ENCODE data around the gene CHCHD6.

The CHCHD6 gene

DNA sequence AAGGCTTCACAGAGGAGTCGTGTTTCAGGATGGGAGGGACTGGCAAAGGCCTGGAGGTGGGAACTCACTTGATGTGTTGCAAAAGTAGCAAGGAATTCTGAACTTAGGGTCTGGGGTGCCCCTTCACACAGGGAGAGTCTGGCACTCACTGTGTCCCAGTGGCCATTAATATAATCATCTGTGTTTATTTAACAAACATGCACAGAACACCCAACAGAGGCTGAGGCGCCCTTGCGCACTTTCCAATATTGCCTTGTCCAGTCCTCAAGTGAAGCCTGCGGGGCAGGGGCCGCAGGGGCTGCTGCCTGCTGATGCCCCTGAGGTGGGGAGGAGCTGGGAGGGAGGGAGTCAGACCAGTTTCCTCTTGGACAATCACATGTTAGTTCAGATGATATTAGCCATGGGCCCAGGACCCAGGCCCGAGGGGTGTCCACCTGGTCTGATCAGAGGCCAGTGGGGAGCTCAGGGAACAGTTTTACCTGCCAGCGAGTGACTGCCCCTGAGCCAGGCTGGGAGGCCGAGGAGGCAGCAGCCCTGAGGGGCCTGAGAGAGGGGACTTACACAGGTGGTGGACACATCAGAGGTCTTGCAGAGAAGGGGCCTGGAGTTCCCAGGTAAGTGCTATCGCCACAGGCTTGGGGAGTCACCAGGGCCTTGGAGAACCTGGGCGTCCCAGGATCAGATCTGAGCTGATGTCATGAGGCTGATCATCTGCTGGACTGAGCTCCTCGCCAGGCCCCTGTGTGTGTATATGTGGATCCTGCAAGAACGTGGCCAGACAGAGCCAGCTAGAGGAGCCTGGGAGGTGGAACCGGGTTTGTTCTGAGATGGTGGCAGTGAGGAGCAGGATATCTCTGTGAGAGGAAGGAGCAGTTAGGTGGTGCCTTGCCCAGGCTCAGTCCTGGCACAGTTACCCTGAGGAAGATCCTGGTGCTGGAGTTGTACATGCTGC lies 35.3 kb upstream of the CHCHD6 start:
- no peak for DNase-seq

DNA sequence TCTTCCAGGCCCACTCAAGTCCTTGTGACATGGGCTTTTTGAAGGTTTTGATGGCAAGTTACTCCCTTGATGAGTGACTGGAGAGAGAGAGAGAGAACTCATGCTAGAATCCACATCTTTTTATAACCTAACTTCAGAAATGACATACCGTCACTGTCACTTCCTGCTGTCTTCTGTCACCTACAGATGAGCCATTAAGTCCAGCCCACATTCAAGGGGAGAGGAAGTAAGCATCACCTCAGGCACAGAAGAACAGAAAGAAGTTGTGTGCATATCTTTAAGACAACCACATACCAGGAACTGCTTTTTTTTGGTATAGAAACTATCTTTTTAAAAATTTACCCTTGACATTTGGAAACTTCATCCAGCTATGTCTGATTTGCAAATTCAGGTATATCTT lies 32.5 kb upstream of the CHCHD6 start:
- DNase-seq = no peak

DNA sequence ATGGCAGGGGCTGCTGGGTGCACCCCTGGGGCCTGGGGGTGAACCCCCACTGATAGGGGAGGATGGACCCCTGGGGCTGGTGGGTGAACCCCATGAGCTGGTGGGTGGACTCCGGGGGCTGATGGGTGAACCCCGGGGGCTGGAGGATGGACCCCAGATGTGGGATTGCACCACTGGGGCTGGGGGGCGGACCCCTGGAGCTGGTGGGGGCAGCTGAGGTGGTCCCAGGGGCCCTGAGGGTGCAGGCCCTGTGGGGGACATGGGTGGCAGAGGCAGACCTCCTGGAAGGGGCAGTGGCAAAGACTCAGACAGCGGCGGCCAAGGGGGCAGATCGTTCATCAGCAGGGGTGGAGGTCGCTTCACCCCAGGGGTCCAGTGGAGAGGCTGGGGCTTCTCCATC lies 31.7 kb upstream of the CHCHD6 start:
- no peak for DNase-seq

DNA sequence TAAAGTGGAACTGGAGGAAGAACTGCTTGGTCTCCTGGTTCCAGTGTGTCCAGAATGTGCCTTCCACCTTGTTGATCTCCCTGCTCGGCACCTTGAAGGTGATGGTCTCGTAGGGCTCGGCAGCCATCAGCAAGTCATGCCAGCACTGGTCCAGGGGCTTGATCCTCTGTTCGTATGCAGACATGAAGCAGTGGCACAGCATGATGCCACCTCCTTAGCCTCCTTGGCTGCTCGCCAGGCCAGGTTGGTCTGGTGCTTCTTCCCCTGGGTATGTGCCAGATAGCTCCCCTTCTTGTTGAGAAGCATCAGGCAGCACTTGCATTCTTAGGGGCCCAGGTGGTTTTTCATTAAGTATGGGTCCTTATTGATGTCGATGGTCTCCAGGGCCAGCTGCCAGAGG lies 31.3 kb upstream of the CHCHD6 start:
- no peak for DNase-seq

DNA sequence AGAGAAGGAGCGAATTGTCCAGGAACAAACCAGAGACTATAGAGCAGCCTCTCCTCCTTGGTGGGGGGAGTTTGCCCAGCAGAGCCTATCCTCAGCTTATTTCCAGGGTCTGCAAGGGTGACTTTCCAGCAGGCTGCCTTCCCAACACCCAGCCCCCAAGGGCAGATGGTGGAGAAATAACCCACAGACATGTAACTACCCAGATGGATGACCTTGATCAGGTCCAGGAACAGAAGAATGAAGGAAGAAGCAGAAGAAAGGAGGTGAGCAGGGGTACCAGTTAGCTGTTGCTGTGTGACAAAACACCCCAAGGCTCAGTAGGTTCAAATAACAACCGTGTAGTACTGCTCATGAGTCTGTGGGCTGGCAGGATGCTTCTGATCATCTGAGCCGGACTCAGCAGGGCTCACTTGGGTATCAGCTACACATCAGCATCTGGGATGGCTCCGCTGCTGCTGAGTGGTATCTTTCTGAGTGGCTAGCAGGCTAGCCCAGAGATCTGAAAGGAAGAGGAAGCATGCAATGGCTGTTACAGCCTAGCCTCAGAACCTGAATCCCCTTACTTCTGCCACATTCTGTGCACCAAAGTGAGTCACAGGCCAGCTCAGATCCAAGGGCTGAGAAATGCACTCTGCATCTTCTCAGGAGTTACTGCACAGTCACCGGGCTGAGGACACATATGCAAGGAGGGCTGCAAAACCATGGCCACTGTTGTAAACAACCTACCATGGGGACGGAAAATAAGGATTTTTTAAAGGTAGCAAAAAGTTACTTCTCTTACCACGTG lies 26.9 kb upstream of the CHCHD6 start:
- no peak for DNase-seq

DNA sequence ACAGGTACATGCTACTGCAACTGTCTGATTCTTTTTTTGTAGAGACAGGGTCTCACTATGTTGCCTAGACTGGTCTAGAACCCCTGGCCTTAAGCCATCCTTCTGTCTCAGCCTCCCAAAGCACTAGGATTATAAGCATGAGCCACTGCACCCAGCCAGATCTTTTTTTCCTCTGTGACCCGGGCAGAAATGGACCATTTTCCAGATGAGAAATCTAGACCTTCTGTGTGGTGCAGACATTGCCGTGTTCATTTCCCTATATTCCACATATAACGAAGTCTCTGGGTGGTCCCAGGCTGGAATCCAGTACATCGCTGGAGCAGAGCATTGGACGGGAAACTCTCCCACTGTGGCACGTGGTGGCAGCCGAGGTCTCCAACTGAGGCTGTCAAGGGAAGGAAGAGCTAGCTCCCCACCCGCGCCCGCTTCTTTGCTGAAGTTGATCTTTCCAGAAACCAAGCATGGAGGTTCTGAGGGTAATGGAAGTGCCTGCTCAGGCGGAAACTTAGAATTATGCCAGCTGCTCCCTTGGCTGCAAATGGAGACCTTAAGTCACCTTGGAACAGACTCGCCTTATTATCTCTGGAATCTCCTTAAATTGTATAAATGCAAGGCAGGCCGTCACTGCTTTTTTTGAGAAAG lies 26.1 kb upstream of the CHCHD6 start:
- no peak for DNase-seq

DNA sequence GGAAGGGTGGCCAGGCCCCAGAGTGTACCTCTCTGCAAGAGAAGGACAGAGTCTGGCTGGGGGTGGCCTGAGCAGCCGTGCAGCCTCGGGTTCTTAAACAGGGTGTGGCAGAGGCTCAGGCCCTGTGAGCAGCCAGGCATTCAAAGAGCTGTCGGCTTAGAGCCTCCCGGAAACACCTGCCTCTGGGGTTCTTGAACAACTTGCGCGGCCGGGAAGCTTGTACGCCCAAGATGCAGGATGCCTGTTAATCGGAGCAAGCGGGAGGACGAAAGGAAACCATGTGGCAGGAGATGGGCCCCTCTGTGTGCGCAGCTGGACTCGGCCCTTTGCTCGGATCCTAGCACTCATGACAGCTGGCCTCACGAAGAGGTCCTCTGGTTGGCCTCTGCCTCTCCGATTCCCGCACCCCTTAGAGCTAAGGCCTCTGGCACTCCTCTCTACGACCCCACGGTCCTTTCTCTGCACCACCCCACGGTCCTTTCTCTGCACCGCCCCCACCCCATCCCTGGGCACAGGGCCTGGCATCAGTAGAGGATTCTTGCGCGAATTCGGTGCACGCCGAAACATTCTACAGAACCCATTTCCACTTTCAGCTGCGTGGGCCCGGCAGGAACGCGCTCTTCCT lies 25.2 kb upstream of the CHCHD6 start:
- no peak for DNase-seq

DNA sequence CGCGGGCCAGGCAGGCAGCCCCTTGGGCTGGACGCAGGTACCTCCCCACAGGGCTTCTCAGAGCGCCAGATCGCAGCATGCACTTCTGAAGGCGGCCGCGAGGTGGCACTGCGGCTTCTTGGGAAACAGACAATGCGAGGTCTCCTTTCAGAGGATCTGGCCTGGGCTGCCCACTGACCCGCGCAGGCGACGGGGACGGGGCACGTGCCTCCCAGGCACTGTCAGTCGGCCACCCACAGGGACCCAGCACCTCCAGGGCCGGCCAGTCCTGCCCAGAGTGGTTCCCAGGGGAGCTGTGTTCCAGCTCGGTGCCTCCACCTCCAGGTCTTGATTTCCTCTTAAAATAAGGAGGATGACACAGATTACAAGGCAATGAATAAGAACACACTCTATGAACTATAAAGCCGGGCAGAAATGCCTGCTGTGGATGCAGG lies 24.7 kb upstream of the CHCHD6 start:
- DNase-seq = peak; percentile 67

DNA sequence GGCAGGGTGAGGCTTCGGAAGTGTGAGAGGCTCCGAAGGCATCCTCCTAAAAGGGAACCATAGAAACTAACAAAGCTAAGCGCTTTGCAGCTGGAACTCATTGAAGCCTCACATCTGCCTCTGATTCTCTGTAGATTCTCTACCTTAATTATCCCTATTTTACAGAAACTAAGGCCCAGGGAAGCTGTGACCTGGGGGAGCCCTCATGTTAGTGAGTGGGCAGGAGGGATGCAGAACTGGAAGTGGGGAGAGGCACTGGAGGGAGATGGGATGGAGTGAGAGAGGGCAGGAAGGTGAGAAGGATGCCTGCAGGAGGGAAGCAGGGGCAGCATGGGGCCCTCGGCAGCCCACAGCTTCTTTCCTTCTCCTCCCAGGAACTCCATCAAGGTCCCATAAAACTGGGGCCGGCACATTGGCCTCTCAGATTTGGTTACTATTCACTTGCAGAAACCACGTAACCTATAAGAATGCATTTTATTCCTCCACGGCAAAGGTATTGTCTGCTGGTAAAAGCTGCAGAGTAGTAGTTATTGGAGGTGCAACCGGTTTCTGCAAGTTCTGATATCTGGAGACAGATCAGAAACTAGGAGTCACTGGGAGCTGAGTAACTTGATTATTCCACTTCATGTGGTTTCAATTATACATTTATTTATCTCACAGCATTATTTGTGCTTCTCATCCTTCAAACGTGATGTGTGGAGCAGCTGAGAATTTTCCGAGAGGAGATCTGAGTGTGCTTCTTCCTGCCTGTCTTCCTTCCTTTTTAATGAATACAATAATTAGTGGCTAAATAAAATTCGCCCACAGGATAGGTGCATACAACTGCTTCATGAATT lies 24.0 kb upstream of the CHCHD6 start:
- DNase-seq = no peak

DNA sequence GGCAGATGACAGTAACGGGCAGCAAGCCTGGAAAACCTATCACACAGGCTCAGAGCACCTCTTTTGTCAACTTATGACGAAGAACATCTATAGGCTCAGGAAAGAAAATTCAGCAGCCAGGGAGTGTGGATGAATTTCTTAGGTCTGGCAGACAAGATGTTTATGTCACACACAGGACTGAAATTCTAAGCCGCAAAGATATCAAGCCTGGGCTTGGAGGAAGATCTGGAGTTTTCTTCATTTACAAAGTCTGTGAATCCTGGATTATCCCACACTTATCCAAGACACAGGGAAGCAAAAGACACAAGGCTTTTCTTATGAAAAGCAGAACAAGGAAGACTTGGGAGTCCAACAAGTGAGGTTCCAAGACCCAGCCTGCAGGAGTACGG lies 23.4 kb upstream of the CHCHD6 start:
- DNase-seq = no peak

DNA sequence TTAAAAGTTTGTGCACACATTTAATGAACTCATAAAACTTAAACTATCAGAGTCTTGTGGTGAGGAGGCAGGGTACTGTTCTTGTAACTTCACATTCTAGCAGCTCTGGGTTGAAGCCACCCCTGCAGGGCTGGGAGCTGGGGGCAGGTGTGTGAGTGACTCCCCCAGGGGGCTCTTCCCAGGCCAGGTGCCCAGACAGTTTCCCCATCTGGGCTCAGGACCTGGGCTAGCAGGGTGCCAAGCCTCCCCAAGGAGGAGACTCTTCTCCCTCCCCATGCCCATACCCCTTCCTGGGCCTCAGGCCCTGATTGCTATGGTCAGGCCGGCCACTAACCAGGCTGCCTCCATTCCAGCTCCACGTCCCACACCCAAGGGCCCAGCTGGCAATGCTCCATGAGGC lies 22.0 kb upstream of the CHCHD6 start:
- DNase-seq = no peak

DNA sequence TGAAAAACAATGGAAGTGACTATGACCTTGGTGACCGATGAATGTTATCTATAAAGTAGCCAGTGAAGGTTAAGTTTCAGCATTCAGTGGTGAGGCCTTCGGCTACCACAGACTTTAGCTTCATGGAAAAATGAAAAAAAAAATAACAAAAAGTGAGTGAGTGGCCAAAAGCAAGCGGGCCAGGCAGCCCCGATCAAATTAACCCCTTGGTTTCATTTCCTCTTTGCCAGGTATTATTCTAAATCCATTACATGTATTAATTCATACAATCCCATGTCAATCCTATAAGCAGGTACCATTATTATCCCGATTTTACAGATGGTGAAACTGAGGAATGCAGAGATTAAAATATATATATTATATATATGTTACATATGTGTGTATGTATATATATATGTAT lies 21.0 kb upstream of the CHCHD6 start:
- DNase-seq = no peak

DNA sequence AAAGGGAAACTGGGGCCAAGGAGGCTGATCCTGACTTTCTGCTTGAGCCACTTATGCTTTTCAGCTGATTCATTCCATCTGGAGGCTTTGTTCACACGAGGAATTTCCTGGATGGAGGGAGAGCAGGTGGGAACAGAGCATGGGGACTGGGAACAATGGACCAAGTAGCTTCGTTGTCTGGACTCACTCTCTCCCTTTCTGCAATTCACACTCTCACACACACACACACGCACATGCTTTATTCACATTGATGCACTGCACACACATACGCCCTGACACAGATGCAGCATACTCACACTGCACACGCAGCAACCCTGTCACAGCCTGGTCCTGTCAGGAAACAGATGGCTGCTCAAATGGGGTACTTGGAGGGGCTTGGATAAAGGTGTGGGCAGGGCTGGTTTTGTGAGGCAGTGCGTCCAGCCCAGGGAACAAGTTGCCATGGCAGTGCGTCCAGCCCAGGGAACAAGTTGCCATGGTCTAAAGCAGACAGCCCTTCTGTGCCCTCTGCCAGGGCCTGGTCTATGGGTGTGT lies 19.8 kb upstream of the CHCHD6 start:
- DNase-seq = no peak

DNA sequence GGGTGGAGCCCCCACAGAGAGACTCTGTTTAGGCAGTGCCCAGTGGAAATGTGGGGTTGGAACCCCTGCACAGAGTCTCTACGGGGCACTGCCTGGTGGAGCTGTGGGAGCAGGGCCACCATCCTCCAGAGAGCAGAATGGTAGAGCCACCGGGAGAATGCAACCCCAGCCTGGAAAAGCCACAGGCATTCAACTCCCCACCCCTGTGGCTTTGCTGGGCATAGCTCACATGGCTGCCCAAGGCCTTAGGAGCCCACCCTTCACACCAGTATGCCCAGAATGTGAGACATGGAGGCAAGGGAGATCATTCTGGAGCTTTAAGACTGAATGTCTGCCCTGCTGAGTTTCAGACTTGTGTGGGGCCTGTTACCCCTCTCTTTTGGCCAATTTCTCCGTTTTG lies 19.0 kb upstream of the CHCHD6 start:
- no peak for DNase-seq

DNA sequence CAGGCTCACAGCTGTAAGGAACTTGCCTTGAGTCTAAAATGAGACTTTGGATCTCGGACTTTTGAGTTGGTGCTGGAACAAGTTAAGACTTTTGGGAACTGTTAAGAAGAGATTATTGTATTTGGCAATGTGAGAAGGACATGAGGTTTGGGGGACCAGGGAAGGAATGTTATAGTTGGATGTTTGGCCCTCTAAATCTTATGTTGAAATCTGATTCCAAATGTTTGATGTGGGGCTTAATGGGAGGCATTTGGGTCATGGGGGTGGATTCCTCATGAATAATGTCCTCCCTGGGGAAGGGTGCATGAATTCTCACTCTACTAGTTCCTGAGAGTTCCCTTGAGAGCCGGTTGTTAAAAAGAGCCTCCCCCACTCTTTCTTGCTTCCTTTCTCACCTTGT lies 18.5 kb upstream of the CHCHD6 start:
- DNase-seq = no peak

DNA sequence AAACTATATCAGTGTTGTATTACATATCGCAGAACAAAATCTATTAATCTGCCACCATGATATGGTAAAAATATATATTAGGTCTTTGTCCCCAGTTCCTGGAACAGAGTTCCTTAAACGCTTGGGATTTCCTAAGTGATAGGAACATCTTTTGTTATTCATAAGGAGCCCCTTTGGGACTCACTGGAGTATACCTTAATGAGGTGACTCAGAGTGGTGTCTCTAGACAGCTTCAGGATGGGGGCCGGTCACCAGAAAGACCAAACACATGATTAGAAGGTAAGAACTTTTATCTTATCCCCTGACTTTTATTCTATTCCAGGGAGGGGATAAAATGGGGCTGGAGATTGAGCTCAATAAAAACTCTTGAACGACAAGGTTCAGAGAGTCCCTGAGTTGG lies 12.3 kb upstream of the CHCHD6 start:
- no peak for DNase-seq

DNA sequence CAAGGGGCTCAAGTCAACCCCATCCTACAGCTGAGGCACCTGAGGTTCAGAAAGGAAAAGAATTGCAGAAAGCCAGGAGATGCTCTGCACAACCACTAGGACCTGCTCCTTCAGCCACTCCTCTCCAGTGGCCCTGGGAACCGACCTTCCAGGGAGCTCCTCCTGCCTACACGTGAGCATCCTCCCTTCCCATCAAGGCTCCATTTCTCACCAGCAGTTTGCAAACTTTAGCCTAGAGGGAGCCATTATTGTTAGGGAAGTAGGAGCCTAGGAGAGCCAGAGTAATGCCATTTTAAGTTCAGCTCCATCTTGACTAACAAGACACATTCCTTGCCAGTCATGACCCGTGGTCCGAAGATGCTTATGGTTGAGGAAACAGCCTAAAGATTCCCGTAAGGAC lies 11.2 kb upstream of the CHCHD6 start:
- DNase-seq = no peak

DNA sequence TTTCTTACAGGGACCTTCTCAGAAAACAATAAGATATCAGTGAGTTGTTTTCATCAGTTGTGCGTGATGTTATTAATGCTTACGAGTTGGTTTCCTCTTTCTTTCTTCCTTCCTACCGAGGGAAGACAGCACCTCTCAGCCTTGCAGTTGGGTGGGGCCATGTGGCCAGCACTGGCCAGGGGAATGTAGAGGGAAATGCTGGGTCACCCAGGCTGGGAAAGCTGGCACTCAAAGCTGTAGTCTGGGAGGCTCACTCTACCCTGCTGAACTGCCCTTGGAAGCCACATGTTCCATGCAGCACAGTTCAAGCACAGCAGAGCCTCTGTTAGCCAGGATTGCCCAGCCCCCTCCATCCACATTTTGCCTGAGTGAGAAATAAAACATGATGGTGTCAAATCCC lies 10.1 kb upstream of the CHCHD6 start:
- DNase-seq = no peak

DNA sequence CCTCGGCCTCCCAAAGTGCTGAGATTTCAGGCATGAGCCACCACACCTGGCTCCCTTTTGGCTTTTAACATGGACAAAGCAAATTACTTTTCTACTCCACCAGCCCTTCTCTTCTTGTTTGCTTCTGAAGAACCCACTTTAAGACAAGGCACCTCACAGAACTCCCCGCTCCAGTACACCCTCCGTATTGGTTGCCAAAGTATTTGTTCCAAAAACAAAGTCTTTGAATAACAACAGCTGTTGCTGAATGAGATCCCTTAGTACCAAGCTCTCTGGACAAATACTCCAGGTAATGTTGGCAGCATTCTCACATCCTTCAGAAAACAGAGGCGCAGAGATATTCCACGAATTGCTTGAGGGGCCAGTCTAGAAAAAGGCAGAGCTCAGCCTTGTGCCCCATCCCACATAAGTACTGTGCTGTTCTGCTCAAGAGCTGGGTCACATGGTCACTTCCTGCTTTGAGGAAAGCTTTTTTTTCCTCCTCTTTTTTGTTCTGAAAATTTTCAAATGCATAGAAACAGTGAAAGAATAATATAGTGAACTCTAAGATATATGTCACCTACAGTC lies 7.3 kb upstream of the CHCHD6 start:
- DNase-seq = no peak

DNA sequence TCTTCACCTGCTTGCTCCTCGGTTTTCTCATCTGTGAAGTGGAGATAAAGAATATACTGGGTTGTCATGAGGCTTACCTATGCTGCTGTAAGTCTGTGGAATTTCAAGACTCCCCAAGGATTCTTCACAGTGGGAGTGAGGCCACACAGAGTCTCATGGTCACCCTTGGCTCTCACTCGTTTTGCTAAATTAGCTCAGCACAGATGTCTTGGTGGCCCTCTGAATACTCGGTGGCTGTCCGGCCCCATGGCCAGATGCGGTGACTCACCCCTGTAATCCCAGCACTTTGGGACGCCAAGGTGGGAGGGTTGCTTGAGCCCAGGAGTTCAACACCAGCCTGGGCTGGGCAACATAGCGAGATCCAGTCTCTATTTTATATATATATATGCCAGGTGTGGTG lies 5.0 kb upstream of the CHCHD6 start:
- DNase-seq = no peak

DNA sequence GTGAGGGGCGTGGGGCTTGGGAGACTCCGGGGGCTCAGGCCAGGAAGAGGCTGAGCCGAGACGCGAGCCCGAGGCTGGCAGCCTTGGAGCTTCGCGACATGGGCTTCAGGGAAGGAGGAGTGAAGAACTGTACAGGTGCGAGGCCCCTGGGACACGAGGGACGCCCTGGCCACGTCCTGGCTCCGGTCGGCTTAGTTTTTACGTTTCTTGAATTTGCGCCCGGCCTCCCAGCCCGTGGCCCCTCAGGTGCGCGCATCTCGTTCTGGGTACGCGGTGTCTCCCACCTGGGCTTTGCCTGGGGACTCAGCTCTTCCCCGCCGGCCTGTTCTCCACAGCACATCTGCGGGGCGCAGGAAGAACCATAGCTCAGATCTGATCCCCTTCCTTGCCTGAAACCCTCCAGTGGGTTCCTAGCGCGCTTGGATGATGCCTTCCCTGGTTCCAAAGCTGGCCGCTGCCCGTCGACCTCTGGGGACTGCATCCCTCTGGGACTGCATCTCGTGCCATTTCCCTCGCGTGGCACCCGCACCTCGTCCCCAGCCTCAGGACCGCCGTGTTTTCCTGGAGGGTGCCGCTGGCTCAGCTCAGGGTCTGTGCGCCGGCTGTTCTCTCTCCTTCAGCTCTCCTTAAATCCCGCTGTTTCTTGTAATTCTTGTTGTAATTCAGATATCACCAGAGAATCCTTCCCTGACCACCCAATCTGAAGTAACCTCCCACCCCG lies 614 bp downstream of the CHCHD6 start:
- no peak for DNase-seq
